ENCODE data around the gene NOL9.

NOL9 gene

GRCh38 chr1:6588893-6589520 lies 34.7 kb upstream of the NOL9 start:
- DNase-seq: no peak

- DNase-seq: no peak
Measured at GRCh38 chr1:6588128-6588892, 34.0 kb upstream of the NOL9 start.

GRCh38 chr1:6587261-6588005 lies 33.1 kb upstream of the NOL9 start:
- no peak for DNase-seq

GRCh38 chr1:6586404-6586816 lies 32.1 kb upstream of the NOL9 start:
- no peak for DNase-seq

GRCh38 chr1:6585841-6586240 lies 31.5 kb upstream of the NOL9 start:
- DNase-seq: no peak

GRCh38 chr1:6585081-6585722 lies 30.9 kb upstream of the NOL9 start:
- no peak for DNase-seq

GRCh38 chr1:6584126-6585080 lies 30.1 kb upstream of the NOL9 start:
- no peak for DNase-seq

GRCh38 chr1:6582370-6582769 lies 28.1 kb upstream of the NOL9 start:
- DNase-seq: no peak

GRCh38 chr1:6581561-6582305 lies 27.4 kb upstream of the NOL9 start:
- no peak for DNase-seq

- no peak for DNase-seq
Measured at GRCh38 chr1:6580593-6581409, 26.5 kb upstream of the NOL9 start.

GRCh38 chr1:6580119-6580592 lies 25.8 kb upstream of the NOL9 start:
- no peak for DNase-seq

GRCh38 chr1:6579374-6580118 lies 25.2 kb upstream of the NOL9 start, which contains the start of gene ZBTB48:
ZBTB48 (plus strand) TSS chr1:6579994; CDS start chr1:6580610, 616 bp downstream.
- peak; percentile 98 to 99 for DNase-seq

GRCh38 chr1:6578624-6579373 lies 24.5 kb upstream of the NOL9 start:
- DNase-seq: no peak

- no peak for DNase-seq
Measured at GRCh38 chr1:6577831-6578525, 23.7 kb upstream of the NOL9 start.

- DNase-seq: no peak
Measured at GRCh38 chr1:6574818-6575217, 20.5 kb upstream of the NOL9 start.

- DNase-seq: no peak
Measured at GRCh38 chr1:6574025-6574620, 19.8 kb upstream of the NOL9 start.

GRCh38 chr1:6572653-6573383 lies 18.5 kb upstream of the NOL9 start:
- no peak for DNase-seq
